ENCODE data around the gene PRSS22. TPM values are rescaled to one million over a fixed set of nuclear protein-coding genes. Genes with fewer than 3 reads are reported as not detected.

PRSS22 gene
- total and polyA plus RNA-seq, 2 experiments from 2014 or later, result 1.3 to 2.0 TPM

- Histone ChIP-seq H3K79me2 (replicated peaks; ENCODE audit: insufficient read depth) (no peaks in the 10 kb centered on the region), H3K4me1 (ENCODE audit: insufficient read depth) (no peaks in the 10 kb centered on the region; the same call in 1 of the 2 replicates), H3K36me3 (ENCODE audit: insufficient read depth) (no peaks in the 10 kb centered on the region), H3F3A (replicated peaks; ENCODE audit: low read depth) (0 out of 2 replicates have a peak, but pooled peaks cover 4% of the 10 kb centered on the region), H2AFZ (no peak overlapping the region), H3K4me3 (no peak overlapping the region), H4K20me1 (replicated peaks; ENCODE audit: insufficient read depth) (no peaks in the 10 kb centered on the region), H3K4me2 (no peak overlapping the region), H3K27me3 (ENCODE audit: insufficient read depth) (no peaks in the 10 kb centered on the region), H3K27ac (ENCODE audit: low read depth) (no peak overlapping the region), H3K9me2 (ENCODE audit: insufficient read depth) (no peaks in the 10 kb centered on the region)
- ATAC-seq, result no peak
- Mint-ChIP-seq H3K27me3 (ENCODE audit: insufficient read depth, low read depth, poor library complexity) (peaks cover 16% of the 10 kb centered on the region), H3K36me3 (ENCODE audit: low read depth) (no peaks in the 10 kb centered on the region; the same call in 2 of the 3 replicates), H3K4me3 (no peak overlapping the region), H3K9me3 (no peaks in the 10 kb centered on the region), H3K27ac (no peak overlapping the region), H3K4me1 (peaks cover 4% of the 10 kb centered on the region; the same call in 2 of the 3 replicates)
- TF ChIP-seq JUNB (IDR thresholded peaks at IDR 0.05; ENCODE audit: unreplicated experiment) (no peak), ZNF462 (CRISPR knock-in tag; IDR thresholded peaks at IDR 0.05) (no peak), ZNF114 (CRISPR knock-in tag; IDR thresholded peaks at IDR 0.05) (no peak), EZH2 (IDR thresholded peaks at IDR 0.05; ENCODE audit: low read depth, unreplicated experiment) (no peak), CREB1 (CRISPR knock-in tag; IDR thresholded peaks at IDR 0.05; ENCODE audit: low read depth) (no peak), EZH2phosphoT487 (IDR thresholded peaks at IDR 0.05; ENCODE audit: unreplicated experiment) (no peak), CTCF (conservative IDR thresholded peaks at IDR 0.05; ENCODE audit: low read depth in 2 of 2) (no peak)
- no peak for DNase-seq (ENCODE audit: low spot score)
Observed at GRCh38 chr16:2899564-2900072, 41.6 kb upstream of the PRSS22 start.

Measured in GM23338 (cell line).